Activated T-cell treated with anti-CD3 and anti-CD28 coated beads, Interleukin-2, amount 50 U/mL, for 1 hour (primary cell): ENCODE measurements around the gene KCNE4.

Experiments used
- DNase-seq: peaks from one replicate; pipeline ENCODE4 v3.0.0-alpha.2; 2020

KCNE4 gene

GRCh38 chr2:223041527-223042109 lies 10.4 kb upstream of the KCNE4 start:
- DNase-seq: no peak

- DNase-seq: no peak
These were observed 9.7 kb upstream of the KCNE4 start for GRCh38 chr2:223042284-223042683.

- no peak for DNase-seq
These were observed 9.3 kb upstream of the KCNE4 start for GRCh38 chr2:223042704-223043118.

- DNase-seq: no peak
These were observed 8.6 kb upstream of the KCNE4 start for GRCh38 chr2:223043164-223043941.

- DNase-seq: no peak
These were observed 7.7 kb upstream of the KCNE4 start for GRCh38 chr2:223044092-223044836.

GRCh38 chr2:223044916-223045700 lies 6.9 kb upstream of the KCNE4 start:
- DNase-seq: no peak

- DNase-seq: no peak
These were observed 5.4 kb upstream of the KCNE4 start for GRCh38 chr2:223046470-223047040.

GRCh38 chr2:223047260-223047761 lies 4.7 kb upstream of the KCNE4 start:
- no peak for DNase-seq

GRCh38 chr2:223048519-223048918 lies 3.5 kb upstream of the KCNE4 start:
- no peak for DNase-seq

- no peak for DNase-seq
These were observed 2.6 kb upstream of the KCNE4 start for GRCh38 chr2:223049356-223049755.

- DNase-seq: no peak
These were observed 1.8 kb upstream of the KCNE4 start for GRCh38 chr2:223050188-223050587.

GRCh38 chr2:223050900-223051504 lies 988 bp upstream of the KCNE4 start:
- no peak for DNase-seq

- DNase-seq: no peak
These were observed 826 bp downstream of the KCNE4 start for GRCh38 chr2:223052548-223053483.

- DNase-seq: no peak
These were observed 1.6 kb downstream of the KCNE4 start for GRCh38 chr2:223053484-223054192.

- DNase-seq: no peak
These were observed 2.3 kb downstream of the KCNE4 start for GRCh38 chr2:223054193-223054781.

- no peak for DNase-seq
These were observed 3.1 kb downstream of the KCNE4 start for GRCh38 chr2:223055140-223055539.

GRCh38 chr2:223055836-223056235 lies 3.8 kb downstream of the KCNE4 start:
- DNase-seq: no peak

- no peak for DNase-seq
These were observed 4.9 kb downstream of the KCNE4 start for GRCh38 chr2:223056701-223057418.

GRCh38 chr2:223057569-223057968 lies 5.6 kb downstream of the KCNE4 start:
- no peak for DNase-seq
